Cardiac fibroblast (primary cell): ENCODE data around the gene RRAS.
A peak's percentile ranks its signal among the peaks of the same experiment; 100 is the strongest.

ENCODE experiments used
- DNase-seq, 2 donors: peaks; one replicate each; pipeline versions ENCODE4 v3.0.0 to v3.0.0-alpha.2; 2010; ENCODE audit warnings: low read depth in 2 of 2
- H3K4me3 ChIP-seq, 2 donors: replicated peaks in 1 of 2; 1 replicate in 1 of 2; 2 replicates in 1 of 2; pipeline ENCODE4 v1.5.1; 2011; ENCODE audit warnings: low read depth in 2 of 2, low read length in 2 of 2, mild to moderate bottlenecking in 2 of 2, moderate library complexity in 1 of 2
- CTCF ChIP-seq: IDR thresholded peaks from one replicate; pipeline ENCODE4 v1.5.1; 2011; ENCODE audit warnings: low read depth, mild to moderate bottlenecking, low read length, inconsistent platforms

The RRAS gene

DNA sequence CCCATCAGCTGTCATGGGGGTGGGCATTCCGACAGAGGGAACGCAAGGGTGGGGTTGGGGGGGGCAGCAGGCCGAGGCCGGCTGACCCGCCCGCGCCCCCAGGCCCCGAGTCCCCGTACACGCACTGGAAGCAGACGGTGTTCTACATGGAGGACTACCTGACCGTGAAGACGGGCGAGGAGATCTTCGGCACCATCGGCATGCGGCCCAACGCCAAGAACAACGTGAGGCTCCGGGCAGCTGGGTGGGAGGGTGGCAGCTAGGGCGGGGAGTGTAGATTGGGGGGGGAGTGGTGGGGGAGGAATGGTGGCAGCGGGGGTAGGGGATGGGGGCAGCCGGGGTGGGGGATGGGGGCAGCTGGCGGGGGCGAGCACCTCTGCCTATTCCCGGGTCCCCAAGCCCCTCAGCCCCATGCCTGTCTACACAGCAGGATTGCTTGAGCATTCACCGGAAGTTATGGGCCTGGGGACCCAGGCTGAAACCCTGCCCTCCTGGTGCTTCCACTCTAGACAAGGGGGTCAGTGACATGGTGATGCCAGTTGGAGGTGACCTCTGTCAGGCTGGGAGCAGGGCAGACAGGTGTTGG is 46.7 kb upstream of the RRAS start:
- DNase-seq: no peak
- no peak overlapping the region for H3K4me3 ChIP-seq
- TF ChIP-seq CTCF: no peak

DNA sequence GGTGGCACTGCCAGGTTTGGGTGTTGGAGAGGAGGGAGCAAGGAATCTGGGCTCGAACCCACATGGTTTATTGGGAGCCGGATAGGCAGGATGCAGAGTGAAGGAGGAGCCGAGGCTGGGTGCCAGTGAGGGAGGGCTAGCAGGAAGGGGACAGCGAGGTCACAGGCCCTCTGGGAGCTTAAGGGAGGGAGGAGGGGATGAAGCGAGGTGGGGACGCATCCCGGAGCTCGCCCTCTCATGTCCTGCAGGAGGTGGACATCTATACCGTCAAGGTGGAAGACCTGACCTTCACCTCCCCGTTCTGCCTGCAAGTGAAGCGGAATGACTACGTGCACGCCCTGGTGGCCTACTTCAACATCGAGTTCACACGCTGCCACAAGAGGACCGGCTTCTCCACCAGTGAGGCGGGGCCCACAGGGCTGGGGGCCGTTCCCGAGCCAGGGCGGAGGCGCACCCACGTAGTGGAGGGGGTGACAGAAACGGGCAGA is 45.9 kb upstream of the RRAS start:
- no peak for TF ChIP-seq CTCF
- no peak overlapping the region for H3K4me3 ChIP-seq
- no peak for DNase-seq

DNA sequence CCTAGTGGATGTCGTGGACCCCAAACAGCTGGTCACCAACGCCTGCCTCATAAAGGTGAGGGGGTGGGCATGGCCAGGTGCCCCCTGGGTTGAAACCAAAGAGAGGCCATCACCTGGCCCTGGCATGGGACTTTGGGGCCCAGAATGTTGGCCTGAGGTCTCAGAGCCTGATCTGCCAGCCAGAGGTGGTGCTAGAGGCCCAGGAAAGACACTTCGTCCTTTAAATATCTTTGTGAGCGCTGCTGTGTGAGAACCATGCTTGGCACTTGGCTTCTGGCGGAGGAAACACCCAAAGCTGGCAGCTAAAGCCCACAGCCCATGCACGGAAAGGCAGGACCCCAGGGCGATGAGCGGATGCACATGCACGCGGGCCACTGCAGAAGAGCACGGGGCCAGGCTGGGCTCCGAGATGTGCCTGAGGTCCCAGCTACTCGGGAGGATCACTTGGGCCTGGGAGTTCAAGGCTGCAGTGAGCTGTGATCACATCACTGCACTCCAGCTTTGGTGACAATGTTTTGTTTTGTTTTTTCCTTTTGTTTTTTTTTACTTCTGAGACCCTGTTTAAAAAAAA is 45.1 kb upstream of the RRAS start:
- no peak for TF ChIP-seq CTCF
- DNase-seq: no peak
- no peak overlapping the region for H3K4me3 ChIP-seq

DNA sequence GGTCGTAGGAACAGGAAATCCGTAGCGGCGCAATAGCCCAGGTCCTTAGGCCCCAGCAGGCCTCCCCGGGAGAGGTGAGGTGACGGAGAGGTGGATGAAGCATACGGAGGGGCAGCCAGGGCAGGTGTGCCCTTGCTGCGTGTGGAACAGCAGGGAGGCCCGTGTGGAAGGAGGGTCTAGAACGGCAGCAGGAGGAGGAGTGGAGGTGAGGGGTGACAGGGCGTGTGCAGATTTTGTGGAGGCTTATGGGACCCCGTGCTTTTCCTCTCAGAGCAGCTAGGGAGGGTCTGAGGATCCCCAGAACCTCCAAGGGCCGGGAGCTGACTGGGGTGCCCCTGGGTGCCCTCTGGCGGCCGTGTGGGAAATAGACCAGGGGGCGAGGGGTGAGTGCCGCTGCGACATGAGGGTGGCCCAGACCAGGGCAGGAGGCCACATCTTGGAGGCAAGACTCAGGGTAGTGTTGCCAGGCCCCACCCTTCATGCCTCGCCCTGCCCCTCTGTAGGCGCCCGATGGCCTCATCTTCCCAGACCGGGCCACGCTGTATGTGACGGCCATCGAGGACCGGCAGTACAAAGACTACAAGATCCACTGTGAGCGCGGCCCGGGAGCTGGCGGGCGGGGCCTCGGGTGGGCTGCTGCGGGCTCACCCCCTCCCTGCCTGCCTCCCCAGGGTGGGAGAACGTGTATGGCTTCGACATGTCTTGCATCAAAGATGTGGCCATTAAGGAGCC is 44.5 kb upstream of the RRAS start:
- no peak overlapping the region for H3K4me3 ChIP-seq
- DNase-seq: no peak
- TF ChIP-seq CTCF: peak; percentile 65

DNA sequence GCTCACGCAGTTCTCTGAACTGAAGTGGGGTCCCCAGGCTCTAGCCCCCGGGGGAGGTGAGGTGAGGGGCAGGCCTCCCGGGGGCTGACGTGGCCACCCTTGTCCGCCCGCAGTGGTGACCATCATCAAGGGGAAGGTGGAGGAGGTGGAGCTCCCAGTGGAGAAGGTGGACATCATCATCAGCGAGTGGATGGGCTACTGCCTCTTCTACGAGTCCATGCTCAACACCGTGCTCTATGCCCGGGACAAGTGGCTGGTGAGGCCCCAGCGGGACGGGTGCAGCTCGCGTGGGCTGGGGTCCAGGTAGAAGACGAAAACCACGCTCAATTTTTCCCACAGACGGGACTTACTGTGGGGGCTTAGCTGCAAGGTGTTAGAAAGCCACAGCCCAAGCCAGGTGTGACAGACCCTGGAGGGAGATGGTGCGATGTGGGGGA is 43.9 kb upstream of the RRAS start:
- no peak for DNase-seq
- TF ChIP-seq CTCF: no peak
- no peak overlapping the region for H3K4me3 ChIP-seq

- DNase-seq: peak in 1 of 2 donors; percentile 28
- no peak for TF ChIP-seq CTCF
- no peak overlapping the region for H3K4me3 ChIP-seq
Measured at GRCh38 chr19:49682274-49682673, 42.3 kb upstream of the RRAS start.
